Vagina (tissue), 2 donors: ENCODE data around the gene SPECC1.

Experiments used
- CTCF ChIP-seq, 3 experiments: fragments of 450-650 bp in 2 of 3; fragments of 200-600 bp in 1 of 3; sonication (generic) in 1 of 3; IDR thresholded peaks; one replicate each; pipeline ENCODE4 v1.5.1; 2017 to 2019; ENCODE audit warnings: antibody characterized with exemption in 3 of 3, mild to moderate bottlenecking in 2 of 3, moderate library complexity in 2 of 3
- POLR2A ChIP-seq, 2 donors: fragments of 450-650 bp; IDR thresholded peaks; one replicate each; pipeline ENCODE4 v1.6.1; 2017; ENCODE audit warnings: antibody characterized with exemption in 2 of 2, mild to moderate bottlenecking in 2 of 2, moderate library complexity in 2 of 2

DNA sequence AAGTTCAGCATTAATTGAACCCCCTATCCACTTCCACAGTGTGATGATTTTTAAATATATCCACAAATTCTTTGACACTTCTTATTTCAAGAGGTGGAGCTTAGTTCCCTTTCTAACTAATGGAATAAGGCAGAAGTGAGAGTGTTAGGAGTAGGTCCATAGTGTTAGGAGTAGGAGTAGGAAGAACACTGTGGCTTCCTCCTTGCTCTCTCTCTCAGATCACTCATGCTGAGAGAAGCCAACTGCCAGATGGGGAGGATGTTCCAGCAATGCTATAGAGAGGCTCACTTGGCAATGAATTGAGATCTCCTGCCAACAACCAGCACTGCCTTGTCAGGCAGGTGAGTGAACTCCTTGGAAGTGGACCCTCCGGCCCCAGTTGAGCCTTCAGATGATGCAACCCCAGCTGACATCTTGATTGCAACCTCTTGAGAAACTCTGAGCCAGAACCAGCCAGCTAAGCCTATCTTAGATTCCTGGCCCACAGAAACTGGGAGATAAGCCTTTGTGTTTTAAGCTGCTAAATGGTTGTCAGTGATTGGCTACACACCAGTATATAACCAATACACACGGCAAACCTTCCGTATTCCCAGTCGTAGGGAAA is 44.3 kb downstream of the SPECC1 start:
- TF ChIP-seq CTCF (IDR thresholded peaks at IDR 0.05) (no peak), POLR2A (IDR thresholded peaks at IDR 0.05) (no peak)
